ENCODE data around the gene REEP3. TPM values are rescaled to one million over a fixed set of nuclear protein-coding genes. Genes with fewer than 3 reads are reported as not detected.
"Not testable (repeated sequence)": the region's sequence is repeated elsewhere in the genome, so short reads cannot be mapped to it uniquely, and the experiment has no call there.

REEP3 gene
- total RNA-seq, 1 donor from 2014 or later, result 50.7 TPM

GRCh38 chr10:63542835-63543575 lies 21.8 kb downstream of the REEP3 start:
- DNase-seq (ENCODE audit: low spot score) (no peak), ATAC-seq (peak; percentile 56)
- intact Hi-C loops (cut with DNase I), result no loop called here

GRCh38 chr10:63543576-63543962 lies 22.4 kb downstream of the REEP3 start:
- no peak for ATAC-seq
- intact Hi-C loops (cut with DNase I), result no loop called here

GRCh38 chr10:63544418-63544817 lies 23.2 kb downstream of the REEP3 start:
- DNase-seq (ENCODE audit: low spot score) (no peak), ATAC-seq (no peak)
- intact Hi-C loops (cut with DNase I), result no loop called here

More at GRCh38 chr10:63543576-63543962, 22.4 kb downstream of the REEP3 start:
- no peak for DNase-seq (ENCODE audit: low spot score)

GRCh38 chr10:63547628-63548360 lies 26.6 kb downstream of the REEP3 start:
- ATAC-seq (no peak), DNase-seq (ENCODE audit: low spot score) (no peak)

GRCh38 chr10:63548860-63549259 lies 27.7 kb downstream of the REEP3 start:
- ATAC-seq, result no peak
- intact Hi-C loops (cut with DNase I), result no loop called here
- no peak for DNase-seq (ENCODE audit: low spot score)

More at GRCh38 chr10:63547628-63548360, 26.6 kb downstream of the REEP3 start:
- intact Hi-C loops (cut with DNase I), result no loop called here

GRCh38 chr10:63549810-63550209 lies 28.6 kb downstream of the REEP3 start:
- ATAC-seq (no peak), DNase-seq (ENCODE audit: low spot score) (no peak)
- intact Hi-C loops (cut with DNase I), result no loop called here

- intact Hi-C loops (cut with DNase I), result no loop called here
- peak; percentile 91 for ATAC-seq
Measured at GRCh38 chr10:63553031-63553430, 31.8 kb downstream of the REEP3 start.

GRCh38 chr10:63553473-63553872 lies 32.3 kb downstream of the REEP3 start:
- intact Hi-C loops (cut with DNase I), result no loop called here
- ATAC-seq, result peak; percentile 39

More at GRCh38 chr10:63553031-63553430, 31.8 kb downstream of the REEP3 start:
- no peak for DNase-seq (ENCODE audit: low spot score)

GRCh38 chr10:63554657-63555056 lies 33.5 kb downstream of the REEP3 start:
- no peak for DNase-seq (ENCODE audit: low spot score)
- intact Hi-C loops (cut with DNase I), result no loop called here

More at GRCh38 chr10:63553473-63553872, 32.3 kb downstream of the REEP3 start:
- no peak for DNase-seq (ENCODE audit: low spot score)

GRCh38 chr10:63555330-63555729 lies 34.1 kb downstream of the REEP3 start:
- intact Hi-C loops (cut with DNase I), result no loop called here
- no peak for DNase-seq (ENCODE audit: low spot score)
- ATAC-seq, result no peak

More at GRCh38 chr10:63554657-63555056, 33.5 kb downstream of the REEP3 start:
- ATAC-seq, result peak; percentile 35

- intact Hi-C loops (cut with DNase I), result no loop called here
- ATAC-seq (no peak), DNase-seq (ENCODE audit: low spot score) (no peak)
Measured at GRCh38 chr10:63558132-63558784, 37.1 kb downstream of the REEP3 start.

- intact Hi-C loops (cut with DNase I), result no loop called here
- DNase-seq (ENCODE audit: low spot score), result no peak
- ATAC-seq, result no peak
Measured at GRCh38 chr10:63561341-63561740, 40.1 kb downstream of the REEP3 start.

GRCh38 chr10:63562391-63562790 lies 41.2 kb downstream of the REEP3 start:
- intact Hi-C loops (cut with DNase I), result no loop called here
- ATAC-seq, result no peak
- no peak for DNase-seq (ENCODE audit: low spot score)

GRCh38 chr10:63562857-63563256 lies 41.7 kb downstream of the REEP3 start:
- ATAC-seq (peak; percentile 56), DNase-seq (ENCODE audit: low spot score) (no peak)
- intact Hi-C loops (cut with DNase I), result no loop called here

- DNase-seq (ENCODE audit: low spot score) (no peak), ATAC-seq (no peak)
- intact Hi-C loops (cut with DNase I), result no loop called here
Measured at GRCh38 chr10:63563623-63564022, 42.4 kb downstream of the REEP3 start.

- ATAC-seq; intact Hi-C loops (cut with DNase I); DNase-seq (ENCODE audit: low spot score): not testable (repeated sequence)
Measured at GRCh38 chr10:63564731-63565130, 43.5 kb downstream of the REEP3 start.

- no peak for DNase-seq (ENCODE audit: low spot score)
- ATAC-seq, result peak; percentile 88
- intact Hi-C loops (cut with DNase I), result no loop called here
Measured at GRCh38 chr10:63573068-63573697, 52.0 kb downstream of the REEP3 start.

GRCh38 chr10:63574011-63574410 lies 52.8 kb downstream of the REEP3 start:
- ATAC-seq, result no peak
- intact Hi-C loops (cut with DNase I), result no loop called here
- DNase-seq (ENCODE audit: low spot score), result no peak

- ATAC-seq (no peak), DNase-seq (ENCODE audit: low spot score) (no peak)
- intact Hi-C loops (cut with DNase I), result no loop called here
Measured at GRCh38 chr10:63576501-63576900, 55.3 kb downstream of the REEP3 start.
